ENCODE results near the gene DYNC1LI1.
A peak's percentile ranks its signal among the peaks of the same experiment; 100 is the strongest.

DYNC1LI1 gene

DNA sequence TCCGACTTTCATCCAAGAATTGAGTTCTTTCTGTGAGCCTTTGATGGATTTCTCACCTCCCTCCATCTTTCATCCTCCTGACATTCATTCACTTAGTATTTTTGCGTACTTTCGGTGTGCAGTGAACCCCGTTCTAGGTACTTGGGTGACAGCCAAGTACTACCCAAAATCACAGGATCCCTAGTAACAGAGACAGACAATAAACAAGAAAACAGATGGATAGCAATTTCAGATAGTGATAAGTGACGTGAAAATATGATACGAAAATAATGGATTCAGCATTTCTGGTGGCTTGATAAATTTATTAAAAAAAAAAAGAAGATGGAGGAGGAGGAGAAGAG, 67.7 kb downstream of the DYNC1LI1 start:
- peaks cover 2% of the 10 kb centered on the region for H3K4me1 ChIP-seq
- no peak for TF ChIP-seq CTCF (IDR thresholded peaks at IDR 0.05)
- no peak overlapping the region for H3K9ac ChIP-seq
- H2AFZ ChIP-seq: peak overlapping the region; percentile 92
- no peaks in the 10 kb centered on the region for H3K27me3 ChIP-seq (ENCODE audit: control insufficient read depth, insufficient read depth, low read length)
- H3K9me3 ChIP-seq (ENCODE audit: control insufficient read depth, low read length): no peaks in the 10 kb centered on the region
- H3K36me3 ChIP-seq (ENCODE audit: control insufficient read depth, insufficient read depth, low read length): no peaks in the 10 kb centered on the region
- H3K79me2 ChIP-seq: peaks cover 4% of the 10 kb centered on the region
- H3K4me3 ChIP-seq (ENCODE audit: low read depth, low read length): peak overlapping the region; percentile 79
- peak overlapping the region; percentile 92 for H3K4me2 ChIP-seq (ENCODE audit: low read length)
- H3K27ac ChIP-seq: peak overlapping the region; percentile 91

DNA sequence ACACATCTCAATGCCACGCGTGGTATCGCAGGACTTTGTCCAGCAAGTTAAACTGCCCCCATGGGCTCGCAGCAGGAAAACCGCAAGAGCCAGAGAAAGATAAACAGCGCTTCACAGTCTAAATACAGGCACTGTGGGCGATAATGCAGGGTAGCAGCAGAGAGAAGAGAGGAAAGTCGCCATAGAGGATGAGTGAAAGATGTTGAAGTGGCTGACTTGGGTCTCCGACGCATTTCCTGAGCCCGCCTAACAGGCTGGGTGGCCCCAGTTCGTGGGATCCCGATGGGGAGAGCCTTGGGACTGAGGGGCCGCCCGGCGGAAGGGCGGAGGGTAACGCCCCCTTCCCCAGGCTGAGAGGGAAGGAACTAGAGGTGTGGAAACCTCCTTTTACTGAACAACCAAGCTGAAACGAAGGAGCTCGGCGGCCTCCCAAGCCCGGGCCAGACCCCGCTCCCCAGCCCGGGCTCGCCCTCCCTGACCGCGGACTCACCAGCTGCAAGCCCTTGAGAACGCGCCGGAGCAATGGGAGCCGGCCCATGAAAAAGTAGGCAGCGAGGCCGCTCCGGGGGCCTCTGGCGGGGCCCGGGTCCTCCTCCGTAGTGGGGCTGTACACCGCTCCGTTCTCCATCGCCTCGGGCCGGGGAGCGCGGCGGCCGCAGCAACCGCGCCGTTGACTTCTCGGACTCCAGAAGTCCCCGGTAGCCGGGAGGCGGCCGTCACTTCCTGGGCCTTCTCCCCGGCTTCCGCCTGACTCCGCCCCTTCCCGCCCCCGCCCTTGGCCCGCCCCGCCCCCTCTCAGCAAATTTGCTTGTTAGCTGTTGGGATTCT, 68.3 kb downstream of the DYNC1LI1 start, which contains the start of gene CMTM6:
Gene CMTM6 (minus strand): TSS at position 735 of the 828 bp plus-strand sequence. CDS start 107 bp downstream, at position 628.
- H3K4me1 ChIP-seq: peaks cover 2% of the 10 kb centered on the region
- H3K27me3 ChIP-seq (ENCODE audit: control insufficient read depth, insufficient read depth, low read length): no peaks in the 10 kb centered on the region
- no peak for TF ChIP-seq CTCF (IDR thresholded peaks at IDR 0.05)
- no peaks in the 10 kb centered on the region for H3K9me3 ChIP-seq (ENCODE audit: control insufficient read depth, low read length)
- H3K36me3 ChIP-seq (ENCODE audit: control insufficient read depth, insufficient read depth, low read length): no peaks in the 10 kb centered on the region
- peak within 1 kb of the TSS; percentile 79 for H3K4me3 ChIP-seq (ENCODE audit: low read depth, low read length)
- H3K4me2 ChIP-seq (ENCODE audit: low read length): peak within 1 kb of the TSS; percentile 92
- peak within 1 kb of the TSS; percentile 91 for H3K27ac ChIP-seq
- H3K79me2 ChIP-seq: peaks cover 7% of the 10 kb centered on the region
- peak within 1 kb of the TSS; percentile 92 for H2AFZ ChIP-seq
- peak within 1 kb of the TSS; percentile 32 for H3K9ac ChIP-seq

DNA sequence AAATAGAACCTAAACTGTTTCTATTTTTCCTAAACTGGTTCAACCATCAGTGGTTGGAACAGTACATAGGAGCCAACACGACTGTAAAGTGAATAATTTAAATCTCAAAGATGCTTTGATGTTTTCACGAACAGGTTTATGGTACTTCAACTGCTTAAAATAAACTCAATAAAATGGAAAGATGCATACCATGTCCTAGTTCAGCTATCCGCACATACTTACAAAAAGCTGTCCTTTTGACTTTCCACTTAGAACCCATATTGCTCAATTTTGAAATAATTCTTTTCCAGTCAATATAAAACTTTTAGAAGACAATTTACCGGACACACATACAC, 68.9 kb downstream of the DYNC1LI1 start:
- peak overlapping the region; percentile 77 for H3K4me2 ChIP-seq (ENCODE audit: low read length)
- peaks cover 7% of the 10 kb centered on the region for H3K79me2 ChIP-seq
- no peaks in the 10 kb centered on the region for H3K9me3 ChIP-seq (ENCODE audit: control insufficient read depth, low read length)
- H3K27me3 ChIP-seq (ENCODE audit: control insufficient read depth, insufficient read depth, low read length): no peaks in the 10 kb centered on the region
- H3K36me3 ChIP-seq (ENCODE audit: control insufficient read depth, insufficient read depth, low read length): no peaks in the 10 kb centered on the region
- peak overlapping the region; percentile 79 for H3K4me3 ChIP-seq (ENCODE audit: low read depth, low read length)
- peaks cover 2% of the 10 kb centered on the region for H3K4me1 ChIP-seq
- TF ChIP-seq CTCF (IDR thresholded peaks at IDR 0.05): no peak
- peak overlapping the region; percentile 91 for H3K27ac ChIP-seq
- no peak overlapping the region for H3K9ac ChIP-seq
- peak overlapping the region; percentile 92 for H2AFZ ChIP-seq

- Histone ChIP-seq H3K27ac (no peak overlapping the region), H3K4me3 (ENCODE audit: low read depth, low read length) (peak overlapping the region; percentile 79), H3K79me2 (peaks cover 10% of the 10 kb centered on the region), H3K9me3 (ENCODE audit: control insufficient read depth, low read length) (no peaks in the 10 kb centered on the region), H3K4me2 (ENCODE audit: low read length) (peak overlapping the region; percentile 77), H3K27me3 (ENCODE audit: control insufficient read depth, insufficient read depth, low read length) (no peaks in the 10 kb centered on the region), H2AFZ (no peak overlapping the region), H3K9ac (no peak overlapping the region), H3K36me3 (ENCODE audit: control insufficient read depth, insufficient read depth, low read length) (no peaks in the 10 kb centered on the region), H3K4me1 (peaks cover 2% of the 10 kb centered on the region)
- TF ChIP-seq CTCF (IDR thresholded peaks at IDR 0.05): no peak
Observed at GRCh38 chr3:32500880-32501782, 69.5 kb downstream of the DYNC1LI1 start.

Measured in parathyroid adenoma (tissue), 2 donors.